Measurements from ENCODE around the gene FKBP14.
"Not testable (repeated sequence)": the region's sequence is repeated elsewhere in the genome, so short reads cannot be mapped to it uniquely, and the experiment has no call there.

The FKBP14 gene

DNA sequence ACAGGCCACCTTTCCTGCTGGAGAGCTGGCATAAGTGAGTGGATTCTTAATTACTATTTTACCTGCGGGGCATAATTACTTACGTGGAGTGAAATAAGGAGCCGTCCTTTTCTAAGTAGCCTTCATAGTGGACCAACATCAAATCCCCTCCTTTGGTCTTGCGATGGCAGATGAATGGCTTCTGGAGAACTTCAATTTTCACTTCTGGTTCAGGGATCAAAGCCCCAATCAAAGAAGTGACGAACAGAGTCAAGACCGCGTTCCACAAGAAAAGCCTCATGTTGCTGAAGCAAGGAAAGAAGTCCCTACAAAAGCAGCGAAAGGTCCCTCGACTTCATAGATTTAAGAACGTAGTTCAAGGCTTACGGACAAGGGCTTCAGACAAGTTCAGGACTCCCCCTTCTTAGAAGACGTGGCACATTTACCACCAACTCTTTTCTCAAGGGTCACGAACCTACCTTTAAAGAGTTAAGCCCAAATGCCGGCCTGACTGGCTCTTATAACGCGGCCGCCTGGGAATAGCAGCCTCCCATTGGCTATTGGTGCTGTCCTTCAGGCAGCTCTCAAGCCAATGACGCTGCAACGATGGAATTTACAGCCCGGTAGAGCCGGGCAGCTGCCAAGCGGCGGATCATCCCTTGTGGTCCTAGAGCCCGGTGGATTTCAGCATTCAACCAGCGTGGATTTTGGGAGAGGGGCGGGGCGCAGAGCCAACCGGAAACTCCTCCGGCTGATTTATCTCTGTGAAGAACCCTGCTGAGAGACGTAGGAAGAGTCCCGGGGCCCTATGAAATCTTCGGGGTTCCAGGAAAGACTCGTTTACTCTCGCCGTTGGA is at the start of gene FKBP14:
TSS of gene FKBP14 (minus strand) at position 474 of the 836 bp plus-strand sequence. CDS start at position 280, 194 bp downstream.
- H3K9me3 Mint-ChIP-seq, result no peaks in the 10 kb centered on the region
- peak within 1 kb of the TSS; percentile 89 for H3K27ac Mint-ChIP-seq
- H3K4me3 Mint-ChIP-seq, result no peak within 1 kb of the TSS
- H3K4me1 Mint-ChIP-seq (ENCODE audit: low read depth), result peaks cover 39% of the 10 kb centered on the region
- no peaks in the 10 kb centered on the region for H3K36me3 Mint-ChIP-seq (ENCODE audit: low read depth)
- no peaks in the 10 kb centered on the region for H3K27me3 Mint-ChIP-seq

DNA sequence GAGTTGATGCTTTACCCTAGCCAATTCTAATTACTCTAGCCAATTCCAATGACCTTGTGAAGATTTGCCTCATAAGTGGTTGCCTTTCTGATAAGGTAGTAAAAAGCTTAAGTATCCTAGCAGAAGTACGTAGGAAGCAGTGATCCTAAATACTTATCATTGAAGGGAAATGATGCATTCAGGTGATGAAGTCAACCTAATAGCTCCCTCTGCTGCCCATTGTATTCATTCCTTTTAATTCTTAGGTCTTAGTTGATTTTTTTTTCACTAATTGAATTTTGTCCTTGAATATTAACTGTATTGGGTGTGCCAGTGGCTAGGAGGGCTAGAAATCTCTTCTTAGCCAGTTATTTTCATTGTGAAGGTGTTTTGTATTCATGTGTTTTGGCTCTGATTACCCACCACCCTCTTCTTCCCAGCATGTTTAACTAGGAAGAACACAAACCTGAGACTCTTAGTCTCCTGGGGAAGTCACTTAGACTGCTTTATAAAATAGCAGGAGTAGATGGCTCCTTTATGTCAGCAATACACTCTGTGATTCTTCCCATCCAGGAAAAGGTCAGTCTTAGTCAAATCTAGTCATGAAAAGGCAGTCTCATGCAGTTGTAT is 48.0 kb upstream of the FKBP14 start:
- no peaks in the 10 kb centered on the region for H3K4me1 Mint-ChIP-seq (ENCODE audit: low read depth)
- H3K36me3 Mint-ChIP-seq (ENCODE audit: low read depth), result peaks cover 11% of the 10 kb centered on the region
- H3K4me3 Mint-ChIP-seq, result no peak overlapping the region
- no peak overlapping the region for H3K27ac Mint-ChIP-seq
- no peaks in the 10 kb centered on the region for H3K27me3 Mint-ChIP-seq
- H3K9me3 Mint-ChIP-seq, result no peaks in the 10 kb centered on the region

DNA sequence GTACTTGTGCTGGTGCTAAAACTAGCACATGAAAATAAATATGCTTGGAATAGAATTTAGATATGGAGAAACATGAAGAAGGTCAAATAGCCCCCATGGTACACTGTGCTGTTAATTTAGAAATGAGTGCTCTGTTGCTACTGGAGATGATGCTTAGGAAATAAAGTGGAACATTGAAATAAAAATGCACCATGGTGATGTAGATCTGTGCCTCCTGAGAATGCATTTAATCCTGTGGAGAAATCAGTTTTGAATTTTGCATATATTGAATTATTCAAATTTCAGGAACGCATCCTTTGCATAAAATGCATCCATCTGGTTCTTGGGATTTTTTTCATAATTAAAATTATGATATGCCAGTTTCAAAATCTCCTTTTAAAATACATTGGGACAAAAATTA is 46.2 kb upstream of the FKBP14 start:
- no peaks in the 10 kb centered on the region for H3K9me3 Mint-ChIP-seq
- no peaks in the 10 kb centered on the region for H3K4me1 Mint-ChIP-seq (ENCODE audit: low read depth)
- H3K27ac Mint-ChIP-seq, result no peak overlapping the region
- no peak overlapping the region for H3K4me3 Mint-ChIP-seq
- no peaks in the 10 kb centered on the region for H3K27me3 Mint-ChIP-seq
- H3K36me3 Mint-ChIP-seq (ENCODE audit: low read depth), result peaks cover 9% of the 10 kb centered on the region

- Mint-ChIP-seq H3K27me3 (no peaks in the 10 kb centered on the region), H3K27ac (no peak overlapping the region), H3K9me3 (no peaks in the 10 kb centered on the region), H3K4me3 (no peak overlapping the region), H3K36me3 (ENCODE audit: low read depth) (peaks cover 11% of the 10 kb centered on the region), H3K4me1 (ENCODE audit: low read depth) (no peaks in the 10 kb centered on the region)
Observed at GRCh38 chr7:30070052-30070451, 43.5 kb upstream of the FKBP14 start.

- Mint-ChIP-seq H3K4me1 (ENCODE audit: low read depth) (no peaks in the 10 kb centered on the region), H3K27me3 (no peaks in the 10 kb centered on the region), H3K36me3 (ENCODE audit: low read depth) (peaks cover 11% of the 10 kb centered on the region), H3K27ac (no peak overlapping the region), H3K4me3 (no peak overlapping the region), H3K9me3 (no peaks in the 10 kb centered on the region)
Observed at GRCh38 chr7:30069096-30069867, 42.8 kb upstream of the FKBP14 start.

GRCh38 chr7:30068117-30068516 is 41.6 kb upstream of the FKBP14 start:
- no peak overlapping the region for H3K4me3 Mint-ChIP-seq
- no peak overlapping the region for H3K27ac Mint-ChIP-seq
- H3K36me3 Mint-ChIP-seq (ENCODE audit: low read depth), result peaks cover 18% of the 10 kb centered on the region
- no peaks in the 10 kb centered on the region for H3K27me3 Mint-ChIP-seq
- no peaks in the 10 kb centered on the region for H3K4me1 Mint-ChIP-seq (ENCODE audit: low read depth)
- H3K9me3 Mint-ChIP-seq, result no peaks in the 10 kb centered on the region

DNA sequence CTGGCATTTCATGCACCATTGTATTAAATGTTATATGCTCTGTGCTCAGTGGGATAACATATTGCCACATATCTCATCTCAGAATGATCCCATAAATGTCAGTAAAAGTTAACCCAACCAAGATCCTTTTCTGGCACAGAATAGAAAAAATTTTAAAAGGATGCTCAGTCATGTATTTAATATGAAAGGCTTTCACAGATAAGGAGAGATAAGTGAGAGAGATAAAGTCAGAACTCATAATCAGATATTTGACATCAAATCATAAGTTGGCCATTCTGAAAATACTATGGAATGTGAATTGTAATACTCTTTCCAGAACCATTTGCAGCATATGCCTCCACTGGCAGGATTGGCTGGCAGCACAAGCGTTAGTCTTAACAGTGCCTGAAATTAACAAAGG is 40.2 kb upstream of the FKBP14 start:
- peaks cover 18% of the 10 kb centered on the region for H3K36me3 Mint-ChIP-seq (ENCODE audit: low read depth)
- H3K27me3 Mint-ChIP-seq, result no peaks in the 10 kb centered on the region
- H3K4me1 Mint-ChIP-seq (ENCODE audit: low read depth), result peaks cover 1% of the 10 kb centered on the region
- no peaks in the 10 kb centered on the region for H3K9me3 Mint-ChIP-seq
- H3K4me3 Mint-ChIP-seq, result no peak overlapping the region
- no peak overlapping the region for H3K27ac Mint-ChIP-seq

GRCh38 chr7:30065746-30066145 is 39.2 kb upstream of the FKBP14 start:
- Mint-ChIP-seq H3K36me3 (ENCODE audit: low read depth) (peaks cover 13% of the 10 kb centered on the region), H3K9me3 (no peaks in the 10 kb centered on the region), H3K27me3 (no peaks in the 10 kb centered on the region), H3K27ac (no peak overlapping the region), H3K4me1 (ENCODE audit: low read depth) (peaks cover 5% of the 10 kb centered on the region), H3K4me3 (no peak overlapping the region)

DNA sequence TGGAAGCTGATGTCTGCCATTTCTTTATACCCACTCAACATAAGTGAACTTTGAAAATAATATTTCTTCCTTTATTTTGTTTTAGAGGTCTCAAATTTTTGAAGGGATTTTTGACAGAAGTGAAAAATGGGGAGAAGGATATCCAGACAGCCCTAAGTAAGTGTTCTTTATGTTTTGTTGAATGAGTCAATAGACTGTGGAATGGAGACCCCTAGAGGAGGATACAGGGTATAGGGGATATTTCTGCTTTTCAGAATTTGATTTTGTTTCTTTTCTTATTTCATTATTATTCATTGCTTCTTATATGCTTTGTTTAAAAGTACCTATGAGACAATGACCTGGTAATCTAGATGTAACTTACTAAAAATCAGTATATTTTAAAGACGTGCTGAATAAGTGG is 36.1 kb upstream of the FKBP14 start:
- Mint-ChIP-seq H3K4me3 (no peak overlapping the region), H3K36me3 (ENCODE audit: low read depth) (peaks cover 14% of the 10 kb centered on the region), H3K4me1 (ENCODE audit: low read depth) (peaks cover 5% of the 10 kb centered on the region), H3K27ac (no peak overlapping the region), H3K9me3 (no peaks in the 10 kb centered on the region), H3K27me3 (no peaks in the 10 kb centered on the region)

DNA sequence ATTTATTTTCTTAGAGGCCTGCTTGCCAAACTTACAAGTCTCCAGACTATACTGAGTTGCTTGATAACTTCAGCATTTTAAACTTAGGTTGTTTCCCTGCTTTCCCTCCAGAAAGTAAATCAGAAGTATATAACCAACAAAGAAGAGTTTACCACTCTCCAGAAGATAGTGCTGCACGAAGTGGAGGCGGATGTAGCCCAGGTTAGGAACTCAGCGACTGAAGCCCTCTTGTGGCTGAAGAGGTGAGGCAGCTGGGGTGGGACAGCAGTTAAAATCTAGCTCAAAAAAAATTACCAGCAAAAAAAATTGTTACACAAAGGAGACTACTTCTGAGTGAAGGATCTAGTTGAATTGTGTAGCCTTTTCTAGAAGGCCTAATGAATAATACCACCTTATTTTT is 35.3 kb upstream of the FKBP14 start:
- H3K4me1 Mint-ChIP-seq (ENCODE audit: low read depth); H3K27me3 Mint-ChIP-seq; H3K9me3 Mint-ChIP-seq; H3K27ac Mint-ChIP-seq; H3K4me3 Mint-ChIP-seq: not testable (repeated sequence)
- peaks cover 13% of the 10 kb centered on the region for H3K36me3 Mint-ChIP-seq (ENCODE audit: low read depth)

DNA sequence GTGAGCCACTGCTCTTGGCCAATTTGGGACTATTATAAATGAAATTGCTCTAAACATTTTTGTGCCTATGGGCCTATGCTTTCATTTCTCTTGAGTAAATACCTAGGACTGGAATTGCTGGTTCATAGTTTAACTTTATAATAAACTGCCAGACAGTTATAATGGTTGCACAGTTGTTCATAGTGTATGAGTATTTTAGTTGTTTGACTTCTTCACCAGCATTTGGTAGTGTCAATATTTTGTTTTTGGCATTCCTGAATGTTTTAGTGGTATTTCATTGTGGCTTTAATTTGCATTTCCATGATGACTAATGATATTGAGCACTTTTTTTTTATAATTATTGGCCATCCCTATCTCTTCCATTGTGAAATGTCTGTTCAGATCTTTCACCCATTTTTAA is 31.2 kb upstream of the FKBP14 start:
- Mint-ChIP-seq H3K27me3 (no peaks in the 10 kb centered on the region), H3K9me3 (no peaks in the 10 kb centered on the region), H3K4me1 (ENCODE audit: low read depth) (peaks cover 5% of the 10 kb centered on the region), H3K4me3 (no peak overlapping the region), H3K36me3 (ENCODE audit: low read depth) (peaks cover 10% of the 10 kb centered on the region), H3K27ac (no peak overlapping the region)

- H3K4me3 Mint-ChIP-seq, result no peak overlapping the region
- peaks cover 25% of the 10 kb centered on the region for H3K36me3 Mint-ChIP-seq (ENCODE audit: low read depth)
- H3K27me3 Mint-ChIP-seq, result no peaks in the 10 kb centered on the region
- no peak overlapping the region for H3K27ac Mint-ChIP-seq
- no peaks in the 10 kb centered on the region for H3K4me1 Mint-ChIP-seq (ENCODE audit: low read depth)
- no peaks in the 10 kb centered on the region for H3K9me3 Mint-ChIP-seq
Observed at GRCh38 chr7:30053068-30053467, 26.6 kb upstream of the FKBP14 start.

DNA sequence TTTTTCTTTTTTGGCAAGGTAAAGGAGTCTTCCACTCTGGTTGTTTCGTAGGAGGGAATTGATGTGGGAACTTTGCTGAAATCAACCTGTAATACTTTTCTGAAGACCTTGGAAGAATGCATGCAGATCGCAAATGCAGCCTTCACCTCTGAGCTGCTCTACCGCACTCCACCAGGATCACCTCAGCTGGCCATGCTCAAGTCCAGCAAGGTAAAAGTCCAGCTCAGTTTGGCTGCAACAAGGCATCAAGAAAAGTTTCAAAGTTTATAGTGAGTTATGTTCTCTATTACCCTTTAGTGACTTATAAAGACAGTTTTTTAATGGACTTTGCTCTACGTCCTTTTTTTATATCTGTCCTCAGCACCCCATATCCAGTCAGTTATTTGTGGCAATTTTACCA is 22.7 kb upstream of the FKBP14 start:
- Mint-ChIP-seq H3K36me3 (ENCODE audit: low read depth) (peaks cover 48% of the 10 kb centered on the region), H3K4me3 (no peak overlapping the region), H3K27me3 (no peaks in the 10 kb centered on the region), H3K27ac (no peak overlapping the region), H3K4me1 (ENCODE audit: low read depth) (no peaks in the 10 kb centered on the region), H3K9me3 (no peaks in the 10 kb centered on the region)

GRCh38 chr7:30048582-30048981 is 22.1 kb upstream of the FKBP14 start:
- Mint-ChIP-seq H3K27me3 (no peaks in the 10 kb centered on the region), H3K4me3 (no peak overlapping the region), H3K27ac (no peak overlapping the region), H3K36me3 (ENCODE audit: low read depth) (peaks cover 48% of the 10 kb centered on the region), H3K4me1 (ENCODE audit: low read depth) (no peaks in the 10 kb centered on the region), H3K9me3 (no peaks in the 10 kb centered on the region)

GRCh38 chr7:30047124-30047523 is 20.6 kb upstream of the FKBP14 start:
- no peaks in the 10 kb centered on the region for H3K9me3 Mint-ChIP-seq
- peaks cover 42% of the 10 kb centered on the region for H3K36me3 Mint-ChIP-seq (ENCODE audit: low read depth)
- no peak overlapping the region for H3K27ac Mint-ChIP-seq
- H3K4me1 Mint-ChIP-seq (ENCODE audit: low read depth), result no peaks in the 10 kb centered on the region
- H3K4me3 Mint-ChIP-seq, result no peak overlapping the region
- H3K27me3 Mint-ChIP-seq, result no peaks in the 10 kb centered on the region
